HuH-7 (cell line): ENCODE data around the gene NANOGP8.
"Not testable (repeated sequence)": the region's sequence is repeated elsewhere in the genome, so short reads cannot be mapped to it uniquely, and the experiment has no call there.

ENCODE experiments used
- DNase-seq: peaks from one replicate; pipeline ENCODE4 v3.0.0; 2011; ENCODE audit warnings: low spot score

NANOGP8 gene

GRCh38 chr15:35092846-35093245 lies 7.8 kb upstream of the NANOGP8 start:
- DNase-seq, result no peak

GRCh38 chr15:35092311-35092710 lies 7.2 kb upstream of the NANOGP8 start:
- DNase-seq, result no peak

GRCh38 chr15:35090104-35090807 lies 5.2 kb upstream of the NANOGP8 start:
- no peak for DNase-seq

GRCh38 chr15:35089551-35089950 lies 4.5 kb upstream of the NANOGP8 start:
- no peak for DNase-seq

GRCh38 chr15:35088329-35088728 lies 3.2 kb upstream of the NANOGP8 start:
- DNase-seq, result no peak

- DNase-seq, result no peak
Observed at GRCh38 chr15:35087759-35088158, 2.7 kb upstream of the NANOGP8 start.

- DNase-seq, result not testable (repeated sequence)
Observed at GRCh38 chr15:35082371-35083348, 2.4 kb downstream of the NANOGP8 start.

GRCh38 chr15:35081626-35082365 lies 3.3 kb downstream of the NANOGP8 start:
- DNase-seq, result not testable (repeated sequence)

GRCh38 chr15:35080226-35080625 lies 4.9 kb downstream of the NANOGP8 start:
- no peak for DNase-seq

GRCh38 chr15:35078221-35078915 lies 6.7 kb downstream of the NANOGP8 start:
- DNase-seq, result peak; percentile 67

GRCh38 chr15:35071106-35071505 lies 14.0 kb downstream of the NANOGP8 start:
- DNase-seq, result no peak

GRCh38 chr15:35068846-35069475 lies 16.1 kb downstream of the NANOGP8 start:
- no peak for DNase-seq

- no peak for DNase-seq
Observed at GRCh38 chr15:35067496-35068347, 17.4 kb downstream of the NANOGP8 start.

GRCh38 chr15:35066094-35066493 lies 19.0 kb downstream of the NANOGP8 start:
- DNase-seq, result no peak

- DNase-seq, result no peak
Observed at GRCh38 chr15:35064576-35065190, 20.4 kb downstream of the NANOGP8 start.

GRCh38 chr15:35062738-35063099 lies 22.4 kb downstream of the NANOGP8 start:
- DNase-seq, result no peak

GRCh38 chr15:35061825-35062737 lies 23.0 kb downstream of the NANOGP8 start:
- DNase-seq, result no peak

GRCh38 chr15:35061161-35061824 lies 23.8 kb downstream of the NANOGP8 start:
- no peak for DNase-seq
